Measurements from ENCODE around the gene LRRC71.
"Not testable (repeated sequence)": the region's sequence is repeated elsewhere in the genome, so short reads cannot be mapped to it uniquely, and the experiment has no call there.

The LRRC71 gene

DNA sequence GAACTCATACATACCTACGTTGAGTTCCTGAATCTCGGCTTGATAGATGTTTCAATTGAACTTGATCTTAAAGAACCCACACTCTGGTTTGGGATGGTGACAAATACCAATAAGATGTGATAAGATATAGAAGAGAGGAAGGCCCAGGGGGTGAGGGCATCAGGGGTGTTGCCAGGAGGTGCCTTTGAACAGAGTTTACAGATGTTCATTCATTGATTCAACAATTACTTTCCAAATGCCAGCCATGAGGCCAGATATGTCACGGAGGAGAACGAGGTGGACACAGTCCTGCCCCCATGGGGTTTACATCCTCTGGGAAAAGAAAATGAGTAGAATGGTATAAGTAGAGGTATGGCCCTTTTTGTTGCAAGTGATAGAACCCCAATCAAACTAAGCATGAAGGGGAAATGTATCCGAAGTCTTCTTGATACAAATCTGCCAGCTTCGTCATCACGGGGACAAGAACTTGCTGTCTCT lies 659 bp downstream of the LRRC71 start:
- H3K27me3 ChIP-seq (ENCODE audit: control insufficient read depth in 1 of 2, insufficient read depth in 2 of 2, low read length in 2 of 2), result peaks cover 46 to 60% of the 10 kb centered on the region in 2 donors
- H3K4me1 ChIP-seq (ENCODE audit: control insufficient read depth, insufficient read depth, low read length), result peaks cover 14% of the 10 kb centered on the region
- no peak overlapping the region for H3K4me3 ChIP-seq (ENCODE audit: low read length in 2 of 2)
- H3K27ac ChIP-seq (ENCODE audit: low read length), result no peak overlapping the region
- no peak overlapping the region for H3K9ac ChIP-seq (ENCODE audit: low read length in 2 of 2)
- H3K36me3 ChIP-seq (ENCODE audit: control insufficient read depth in 2 of 2, insufficient read depth in 2 of 2, low read length in 2 of 2), result no peaks in the 10 kb centered on the region
- no peaks in the 10 kb centered on the region for H3K9me3 ChIP-seq (ENCODE audit: control insufficient read depth in 2 of 2, low read length in 2 of 2)

DNA sequence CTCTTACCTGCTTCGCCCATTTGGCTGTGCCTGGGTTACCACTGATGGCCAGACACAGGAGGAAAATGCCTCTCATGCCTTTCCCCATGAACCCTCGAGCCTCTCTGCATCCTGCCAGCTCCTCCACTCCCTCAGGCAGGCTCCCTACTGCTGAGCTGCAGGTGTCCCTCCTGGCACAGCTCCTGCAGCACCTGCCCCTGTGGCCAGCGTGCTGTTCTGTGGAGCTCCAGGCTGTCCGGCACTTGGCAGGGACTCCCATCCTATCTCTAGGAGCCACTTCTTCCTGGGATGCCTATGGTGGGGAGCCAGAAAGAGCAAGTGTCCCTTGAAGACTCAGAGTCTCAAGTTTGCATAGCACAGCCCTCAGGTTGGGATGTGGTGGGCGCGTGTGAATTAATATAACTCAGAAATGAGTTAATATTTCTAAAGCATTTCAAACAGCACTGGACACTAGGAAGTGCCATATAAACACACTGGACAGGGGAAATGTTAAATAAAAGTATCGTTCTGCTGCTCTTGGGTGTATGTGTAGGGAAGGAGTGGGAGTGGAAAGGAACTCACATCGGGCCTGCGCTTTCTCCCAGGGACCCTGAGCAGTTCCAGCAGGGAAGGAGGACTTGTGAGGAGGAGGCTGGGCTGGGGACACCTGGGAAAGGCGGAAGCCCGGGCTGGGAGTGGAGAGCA lies 2.7 kb downstream of the LRRC71 start:
- H3K27me3 ChIP-seq (ENCODE audit: control insufficient read depth in 1 of 2, insufficient read depth in 2 of 2, low read length in 2 of 2), result peaks cover 57 to 79% of the 10 kb centered on the region in 2 donors
- H3K4me1 ChIP-seq (ENCODE audit: control insufficient read depth, insufficient read depth, low read length), result peaks cover 25% of the 10 kb centered on the region
- peak overlapping the region; percentile 8 to 29 for H3K4me3 ChIP-seq (ENCODE audit: low read length in 2 of 2)
- no peaks in the 10 kb centered on the region for H3K9me3 ChIP-seq (ENCODE audit: control insufficient read depth in 2 of 2, low read length in 2 of 2)
- H3K27ac ChIP-seq (ENCODE audit: low read length), result no peak overlapping the region
- no peaks in the 10 kb centered on the region for H3K36me3 ChIP-seq (ENCODE audit: control insufficient read depth in 2 of 2, insufficient read depth in 2 of 2, low read length in 2 of 2)
- no peak overlapping the region for H3K9ac ChIP-seq (ENCODE audit: low read length in 2 of 2)

DNA sequence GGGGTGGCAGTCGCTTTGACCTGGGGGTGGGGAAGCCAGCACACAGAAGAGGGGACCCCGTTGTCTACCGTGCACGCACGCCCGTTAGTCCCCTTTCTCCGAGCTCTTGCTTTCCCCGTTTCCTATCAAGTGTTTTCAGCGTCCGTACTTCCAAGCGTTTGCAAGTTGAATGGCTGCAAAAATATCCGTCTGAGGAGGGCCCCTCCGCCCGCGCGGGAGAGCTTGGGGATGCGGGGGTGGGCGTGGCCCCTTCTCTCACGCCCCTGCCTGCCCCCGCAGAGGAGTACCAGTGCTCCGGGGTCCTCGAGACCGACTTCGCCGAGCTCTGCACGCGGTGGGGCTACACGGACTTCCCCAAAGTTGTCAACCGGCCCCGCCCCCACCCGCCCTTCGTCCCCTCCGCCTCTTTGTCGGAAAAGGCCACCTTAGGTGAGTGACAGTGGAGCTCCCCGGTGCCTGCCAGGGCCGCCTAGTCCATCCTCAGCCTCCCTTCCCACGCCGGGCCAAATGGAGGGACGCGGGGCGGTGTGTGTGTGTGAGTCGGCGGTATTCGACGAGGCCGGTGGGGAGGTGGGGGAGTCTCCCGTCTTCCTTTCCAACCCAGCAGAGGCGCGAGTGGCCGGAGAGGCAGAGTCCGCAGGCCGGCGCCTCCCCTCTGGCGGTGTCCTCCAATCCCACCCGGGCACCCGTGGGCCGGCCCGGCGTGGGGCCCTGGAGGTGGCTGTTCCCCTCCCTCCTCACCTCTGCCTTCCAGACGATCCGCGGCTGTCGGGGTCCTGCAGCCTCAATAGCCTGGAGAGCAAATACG lies 3.4 kb downstream of the LRRC71 start:
- Histone ChIP-seq H3K9ac (ENCODE audit: low read length in 2 of 2) (no peak overlapping the region), H3K4me1 (ENCODE audit: control insufficient read depth, insufficient read depth, low read length) (peaks cover 25% of the 10 kb centered on the region), H3K36me3 (ENCODE audit: control insufficient read depth in 2 of 2, insufficient read depth in 2 of 2, low read length in 2 of 2) (no peaks in the 10 kb centered on the region), H3K27ac (ENCODE audit: low read length) (no peak overlapping the region), H3K9me3 (ENCODE audit: control insufficient read depth in 2 of 2, low read length in 2 of 2) (no peaks in the 10 kb centered on the region), H3K27me3 (ENCODE audit: control insufficient read depth in 1 of 2, insufficient read depth in 2 of 2, low read length in 2 of 2) (peaks cover 59 to 82% of the 10 kb centered on the region in 2 donors), H3K4me3 (ENCODE audit: low read length in 2 of 2) (peak overlapping the region; percentile 8 to 29)

DNA sequence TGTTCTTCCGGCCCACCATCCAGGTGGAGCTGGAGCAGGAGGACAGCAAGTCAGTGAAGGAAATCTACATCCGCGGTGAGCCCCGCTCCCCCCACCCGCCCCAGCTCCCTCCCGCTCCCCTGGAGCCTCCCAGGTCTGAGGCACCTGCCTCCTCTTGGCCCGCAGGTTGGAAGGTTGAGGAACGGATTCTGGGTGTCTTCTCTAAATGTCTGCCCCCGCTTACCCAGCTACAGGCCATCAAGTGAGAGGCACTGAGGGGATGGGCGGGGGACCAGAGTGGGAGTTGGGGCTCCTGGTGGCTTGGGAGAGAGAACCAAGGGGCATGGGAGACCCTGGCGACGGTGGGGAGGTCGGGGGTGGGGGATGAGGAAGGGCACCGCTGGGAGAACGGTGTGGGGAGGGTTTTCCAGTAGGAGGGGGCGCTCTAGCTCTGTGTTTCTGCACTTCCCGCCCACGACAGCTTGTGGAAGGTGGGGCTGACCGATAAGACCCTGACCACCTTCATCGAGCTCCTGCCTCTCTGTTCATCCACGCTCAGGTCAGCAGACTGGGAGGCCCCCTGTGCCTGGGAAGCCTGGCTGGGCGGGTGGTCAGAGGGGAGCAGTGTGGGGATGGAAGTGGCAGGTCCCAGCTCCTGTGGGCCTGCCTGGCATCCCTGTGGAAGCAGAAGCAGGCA lies 4.2 kb downstream of the LRRC71 start:
- H3K27me3 ChIP-seq (ENCODE audit: control insufficient read depth in 1 of 2, insufficient read depth in 2 of 2, low read length in 2 of 2), result peaks cover 66 to 90% of the 10 kb centered on the region in 2 donors

DNA sequence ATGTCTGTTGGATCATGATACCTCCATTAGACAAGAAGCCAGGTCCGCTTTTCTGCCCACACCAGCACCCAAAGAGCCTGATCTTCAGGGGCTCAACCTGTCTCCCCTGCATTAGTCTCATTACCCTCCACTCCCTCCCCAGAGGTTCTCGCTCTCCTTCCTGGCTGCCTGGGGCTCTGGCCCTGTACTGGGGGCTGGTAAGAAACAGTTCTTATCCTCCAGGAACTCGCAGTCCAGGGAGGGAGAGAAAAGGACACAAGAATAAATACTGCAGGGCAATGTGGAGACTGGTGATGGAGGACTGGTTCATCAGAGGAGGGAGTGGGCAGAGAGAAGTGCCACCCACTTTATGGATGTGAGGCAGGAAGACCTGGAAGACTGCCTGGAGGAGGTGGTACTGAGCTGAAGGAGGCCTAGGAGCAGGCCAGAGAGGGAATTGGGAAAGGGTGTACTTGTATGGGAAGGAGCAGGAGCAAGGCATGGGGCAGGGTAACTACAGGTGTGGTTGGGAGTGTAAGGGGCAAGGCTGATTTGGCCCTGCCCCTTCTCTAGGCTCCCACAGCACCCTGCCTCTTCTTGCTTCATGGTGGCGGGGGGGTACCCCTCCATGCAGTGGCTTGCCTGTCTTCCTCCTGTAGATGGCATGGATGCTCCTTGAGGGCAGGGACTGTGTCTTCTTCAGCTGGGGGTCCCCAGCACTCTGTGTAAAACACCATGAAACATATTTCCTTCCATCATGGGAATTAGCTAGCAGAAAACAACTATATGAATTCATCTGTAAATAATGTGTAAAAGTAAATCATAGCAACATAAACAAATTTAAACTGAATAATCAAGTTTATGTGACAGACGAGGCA lies 5.0 kb downstream of the LRRC71 start:
- H3K36me3 ChIP-seq (ENCODE audit: control insufficient read depth in 2 of 2, insufficient read depth in 2 of 2, low read length in 2 of 2), result no peaks in the 10 kb centered on the region
- peaks cover 66 to 84% of the 10 kb centered on the region in 2 donors for H3K27me3 ChIP-seq (ENCODE audit: control insufficient read depth in 1 of 2, insufficient read depth in 2 of 2, low read length in 2 of 2)
- H3K9ac ChIP-seq (ENCODE audit: low read length in 2 of 2), result no peak overlapping the region
- no peak overlapping the region for H3K27ac ChIP-seq (ENCODE audit: low read length)
- no peak overlapping the region for H3K4me3 ChIP-seq (ENCODE audit: low read length in 2 of 2)
- no peaks in the 10 kb centered on the region for H3K9me3 ChIP-seq (ENCODE audit: control insufficient read depth in 2 of 2, low read length in 2 of 2)
- peaks cover 19% of the 10 kb centered on the region for H3K4me1 ChIP-seq (ENCODE audit: control insufficient read depth, insufficient read depth, low read length)

More for the DNA sequence above, 4.2 kb downstream of the LRRC71 start:
- no peak overlapping the region for H3K27ac ChIP-seq (ENCODE audit: low read length)
- no peak overlapping the region for H3K9ac ChIP-seq (ENCODE audit: low read length in 2 of 2)
- H3K4me3 ChIP-seq (ENCODE audit: low read length in 2 of 2), result no peak overlapping the region
- H3K9me3 ChIP-seq (ENCODE audit: control insufficient read depth in 2 of 2, low read length in 2 of 2), result no peaks in the 10 kb centered on the region
- no peaks in the 10 kb centered on the region for H3K36me3 ChIP-seq (ENCODE audit: control insufficient read depth in 2 of 2, insufficient read depth in 2 of 2, low read length in 2 of 2)
- peaks cover 25% of the 10 kb centered on the region for H3K4me1 ChIP-seq (ENCODE audit: control insufficient read depth, insufficient read depth, low read length)

DNA sequence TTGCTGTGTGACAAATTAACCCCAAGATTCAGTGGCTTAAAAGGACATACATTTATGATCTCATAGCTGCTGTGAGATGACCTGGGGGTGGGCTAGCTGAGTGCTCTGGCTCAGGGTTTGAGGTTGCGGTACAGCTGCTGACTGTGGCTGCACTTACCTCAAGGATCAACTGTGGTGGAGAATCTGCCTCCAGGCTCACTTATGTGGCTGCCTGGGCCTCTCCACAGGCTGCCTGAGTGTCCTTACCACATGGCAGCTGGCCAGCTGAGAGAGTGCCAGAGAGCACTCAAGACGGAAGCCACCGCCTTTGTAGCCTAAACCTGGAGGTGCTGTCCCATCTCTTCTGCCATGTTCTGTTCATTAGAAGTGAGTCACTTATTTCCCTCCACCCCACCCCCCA lies 5.7 kb downstream of the LRRC71 start:
- Histone ChIP-seq H3K9me3 (ENCODE audit: control insufficient read depth in 2 of 2, low read length in 2 of 2) (no peaks in the 10 kb centered on the region), H3K27me3 (ENCODE audit: control insufficient read depth in 1 of 2, insufficient read depth in 2 of 2, low read length in 2 of 2) (peaks cover 60 to 76% of the 10 kb centered on the region in 2 donors), H3K36me3 (ENCODE audit: control insufficient read depth in 2 of 2, insufficient read depth in 2 of 2, low read length in 2 of 2) (no peaks in the 10 kb centered on the region), H3K27ac (ENCODE audit: low read length) (no peak overlapping the region), H3K9ac (ENCODE audit: low read length in 2 of 2) (no peak overlapping the region), H3K4me1 (ENCODE audit: control insufficient read depth, insufficient read depth, low read length) (peaks cover 17% of the 10 kb centered on the region), H3K4me3 (ENCODE audit: low read length in 2 of 2) (no peak overlapping the region)

DNA sequence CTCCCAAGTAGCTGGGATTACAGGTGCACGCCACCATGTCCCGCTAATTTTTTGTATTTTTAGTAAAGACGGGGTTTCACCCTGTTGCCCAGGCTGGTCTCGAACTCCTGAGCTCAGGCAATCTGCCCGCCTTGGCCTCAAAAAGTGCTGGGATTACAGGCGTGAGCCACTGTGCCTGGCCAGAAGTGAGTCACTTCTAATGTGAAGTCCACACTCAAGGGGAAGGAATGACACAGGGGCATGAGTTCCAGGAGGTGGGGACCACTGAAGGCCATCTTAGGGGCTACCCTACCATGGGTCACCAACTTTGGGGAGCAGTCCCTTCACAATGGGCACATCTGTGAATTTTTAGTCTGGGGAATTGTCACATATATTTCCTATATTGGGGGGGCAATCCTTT lies 6.3 kb downstream of the LRRC71 start:
- not testable (repeated sequence) for H3K9me3 ChIP-seq (ENCODE audit: control insufficient read depth in 2 of 2, low read length in 2 of 2); H3K27ac ChIP-seq (ENCODE audit: low read length); H3K36me3 ChIP-seq (ENCODE audit: control insufficient read depth in 2 of 2, insufficient read depth in 2 of 2, low read length in 2 of 2); H3K9ac ChIP-seq (ENCODE audit: low read length in 2 of 2); H3K4me3 ChIP-seq (ENCODE audit: low read length in 2 of 2)
- Histone ChIP-seq H3K27me3 (ENCODE audit: control insufficient read depth in 1 of 2, insufficient read depth in 2 of 2, low read length in 2 of 2) (peaks cover 55 to 72% of the 10 kb centered on the region in 2 donors), H3K4me1 (ENCODE audit: control insufficient read depth, insufficient read depth, low read length) (peaks cover 20% of the 10 kb centered on the region)

DNA sequence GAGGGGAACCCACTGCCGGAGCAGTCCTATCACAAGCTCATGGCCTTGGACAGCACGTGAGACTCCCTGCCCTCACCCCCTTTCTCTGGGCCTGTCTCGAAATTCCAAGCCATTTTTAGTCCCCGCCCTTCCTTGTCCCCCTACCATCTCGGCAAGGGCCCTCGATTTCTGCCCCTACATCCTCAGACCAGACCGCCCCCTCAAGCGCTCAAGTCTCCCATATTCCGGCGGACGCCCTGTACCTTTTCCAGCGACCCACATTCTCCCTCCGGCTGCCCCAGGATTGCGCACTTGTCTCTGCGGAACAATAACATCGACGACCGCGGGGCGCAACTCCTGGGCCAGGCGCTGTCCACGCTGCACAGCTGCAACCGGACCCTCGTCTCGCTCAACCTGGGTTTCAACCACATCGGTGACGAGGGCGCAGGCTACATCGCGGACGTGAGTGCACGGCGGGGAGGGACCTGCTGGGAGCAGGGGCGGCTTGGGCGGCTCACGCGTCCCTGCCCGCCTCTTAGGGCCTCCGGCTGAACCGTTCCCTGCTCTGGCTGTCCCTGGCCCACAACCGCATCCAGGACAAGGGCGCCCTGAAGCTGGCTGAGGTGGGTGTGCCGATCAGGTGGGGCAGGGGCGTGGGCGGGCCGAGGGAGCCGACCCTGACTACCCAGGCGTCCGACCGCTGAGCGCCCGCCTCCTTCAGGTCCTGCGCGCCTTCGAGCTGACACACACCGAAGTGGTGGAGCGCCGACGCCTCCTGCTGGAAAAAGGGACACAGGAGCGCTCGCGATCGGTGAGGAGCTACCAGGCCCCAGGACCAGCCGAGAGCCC lies 7.0 kb downstream of the LRRC71 start:
- peaks cover 48 to 65% of the 10 kb centered on the region in 2 donors for H3K27me3 ChIP-seq (ENCODE audit: control insufficient read depth in 1 of 2, insufficient read depth in 2 of 2, low read length in 2 of 2)

DNA sequence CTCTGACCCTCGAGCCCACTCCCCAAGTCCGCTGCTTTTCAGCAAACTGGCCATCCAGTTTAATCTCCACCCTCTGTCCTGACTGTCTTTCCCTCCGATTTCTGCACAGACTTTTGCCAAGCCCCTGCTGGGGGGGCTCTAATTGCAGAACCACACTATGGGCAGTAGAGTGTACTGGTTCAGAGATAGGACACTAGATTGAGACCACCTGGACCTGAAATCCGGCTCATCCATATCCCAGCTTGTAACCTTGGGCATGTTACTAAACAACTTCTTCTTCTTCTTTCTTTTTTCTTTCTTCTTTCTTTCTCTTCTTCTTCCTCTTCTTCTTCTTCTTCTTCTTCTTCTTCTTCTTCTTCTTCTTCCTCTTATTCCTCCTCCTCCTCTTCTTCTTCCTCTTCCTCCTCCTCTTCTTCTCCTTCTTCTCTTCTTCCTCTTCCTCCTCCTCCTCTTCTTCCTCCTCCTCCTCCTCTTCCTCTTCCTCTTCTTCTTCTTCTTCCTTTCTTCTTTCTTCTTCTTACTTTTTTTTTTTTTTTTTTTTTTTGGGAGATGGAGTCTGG lies 7.7 kb downstream of the LRRC71 start:
- H3K9me3 ChIP-seq (ENCODE audit: control insufficient read depth in 2 of 2, low read length in 2 of 2), result no peaks in the 10 kb centered on the region
- peaks cover 23% of the 10 kb centered on the region for H3K4me1 ChIP-seq (ENCODE audit: control insufficient read depth, insufficient read depth, low read length)
- no peaks in the 10 kb centered on the region for H3K36me3 ChIP-seq (ENCODE audit: control insufficient read depth in 2 of 2, insufficient read depth in 2 of 2, low read length in 2 of 2)
- no peak overlapping the region for H3K27ac ChIP-seq (ENCODE audit: low read length)
- peaks cover 42 to 58% of the 10 kb centered on the region in 2 donors for H3K27me3 ChIP-seq (ENCODE audit: control insufficient read depth in 1 of 2, insufficient read depth in 2 of 2, low read length in 2 of 2)
- H3K4me3 ChIP-seq (ENCODE audit: low read length in 2 of 2), result peak overlapping the region; percentile 40 to 54
- no peak overlapping the region for H3K9ac ChIP-seq (ENCODE audit: low read length in 2 of 2)

More for the DNA sequence above, 7.0 kb downstream of the LRRC71 start:
- H3K4me3 ChIP-seq (ENCODE audit: low read length in 2 of 2), result peak overlapping the region; percentile 40 to 54
- no peaks in the 10 kb centered on the region for H3K36me3 ChIP-seq (ENCODE audit: control insufficient read depth in 2 of 2, insufficient read depth in 2 of 2, low read length in 2 of 2)
- no peak overlapping the region for H3K9ac ChIP-seq (ENCODE audit: low read length in 2 of 2)
- H3K4me1 ChIP-seq (ENCODE audit: control insufficient read depth, insufficient read depth, low read length), result peaks cover 23% of the 10 kb centered on the region
- no peak overlapping the region for H3K27ac ChIP-seq (ENCODE audit: low read length)
- no peaks in the 10 kb centered on the region for H3K9me3 ChIP-seq (ENCODE audit: control insufficient read depth in 2 of 2, low read length in 2 of 2)
